ENCODE results near the gene PRIMA1. TPM values are rescaled to one million over a fixed set of nuclear protein-coding genes. Genes with fewer than 3 reads are reported as not detected.

The PRIMA1 gene
- total RNA-seq, 2 donors from 2014 or later: 10.0 to 20.8 TPM

DNA sequence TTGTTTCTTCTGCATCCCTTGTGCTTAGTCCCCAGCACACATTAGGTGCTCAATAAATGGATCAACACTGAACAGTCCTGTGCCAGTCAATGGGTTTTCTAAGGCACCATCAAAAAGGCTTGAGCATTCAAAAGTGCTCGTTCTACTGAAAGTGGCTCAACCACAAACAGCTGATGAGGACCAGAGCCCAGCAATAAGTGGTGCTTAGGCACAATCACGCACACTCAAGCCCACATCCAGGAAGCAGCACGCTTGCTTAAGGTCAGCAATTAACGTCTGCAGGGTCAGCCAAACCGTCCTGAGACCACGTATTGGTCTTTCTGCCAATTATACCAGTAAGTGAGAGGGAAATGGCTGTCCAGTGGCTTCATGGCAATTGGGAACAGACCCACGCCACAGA, 56.5 kb downstream of the PRIMA1 start:
- 91 to 95% methylated on average over 7 of the region's 7 CpGs for WGBS, 2 experiments (ENCODE audit: insufficient coverage in 1 of 2, insufficient read length in 1 of 2)
- no peak for DNase-seq
- Mint-ChIP-seq H3K9me3 (no peaks in the 10 kb centered on the region), H3K27ac (no peak overlapping the region), H3K27me3 (ENCODE audit: insufficient read depth) (no peaks in the 10 kb centered on the region), H3K4me3 (no peak overlapping the region), H3K4me1 (peaks cover 4% of the 10 kb centered on the region), H3K36me3 (ENCODE audit: low read depth) (peaks cover 62% of the 10 kb centered on the region)
- no peaks in the 10 kb centered on the region for H3K9me3 ChIP-seq (ENCODE audit: control insufficient read depth, low read length)
- H3K9ac ChIP-seq (ENCODE audit: extremely low read depth, low read length, poor library complexity, severe bottlenecking): no peak overlapping the region
- H3K36me3 ChIP-seq (ENCODE audit: control insufficient read depth, insufficient read depth, low read length): peaks cover 17% of the 10 kb centered on the region
- H3K4me1 ChIP-seq (ENCODE audit: control insufficient read depth, insufficient read depth, low read length): no peaks in the 10 kb centered on the region
- no peaks in the 10 kb centered on the region for H3K27me3 ChIP-seq (ENCODE audit: control insufficient read depth, insufficient read depth, low read length, poor library complexity, severe bottlenecking)
- TF ChIP-seq, protein P1, sequence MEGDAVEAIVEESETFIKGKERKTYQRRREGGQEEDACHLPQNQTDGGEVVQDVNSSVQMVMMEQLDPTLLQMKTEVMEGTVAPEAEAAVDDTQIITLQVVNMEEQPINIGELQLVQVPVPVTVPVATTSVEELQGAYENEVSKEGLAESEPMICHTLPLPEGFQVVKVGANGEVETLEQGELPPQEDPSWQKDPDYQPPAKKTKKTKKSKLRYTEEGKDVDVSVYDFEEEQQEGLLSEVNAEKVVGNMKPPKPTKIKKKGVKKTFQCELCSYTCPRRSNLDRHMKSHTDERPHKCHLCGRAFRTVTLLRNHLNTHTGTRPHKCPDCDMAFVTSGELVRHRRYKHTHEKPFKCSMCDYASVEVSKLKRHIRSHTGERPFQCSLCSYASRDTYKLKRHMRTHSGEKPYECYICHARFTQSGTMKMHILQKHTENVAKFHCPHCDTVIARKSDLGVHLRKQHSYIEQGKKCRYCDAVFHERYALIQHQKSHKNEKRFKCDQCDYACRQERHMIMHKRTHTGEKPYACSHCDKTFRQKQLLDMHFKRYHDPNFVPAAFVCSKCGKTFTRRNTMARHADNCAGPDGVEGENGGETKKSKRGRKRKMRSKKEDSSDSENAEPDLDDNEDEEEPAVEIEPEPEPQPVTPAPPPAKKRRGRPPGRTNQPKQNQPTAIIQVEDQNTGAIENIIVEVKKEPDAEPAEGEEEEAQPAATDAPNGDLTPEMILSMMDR (conservative IDR thresholded peaks at IDR 0.05): no peak
- no peak overlapping the region for H3K27ac ChIP-seq (ENCODE audit: low read depth, low read length)
- no peak overlapping the region for H3K4me3 ChIP-seq (ENCODE audit: low read length)

GRCh38 chr14:93729993-93730392, 58.3 kb downstream of the PRIMA1 start:
- Mint-ChIP-seq H3K27ac (no peak overlapping the region), H3K27me3 (ENCODE audit: insufficient read depth) (no peaks in the 10 kb centered on the region), H3K4me3 (no peak overlapping the region), H3K4me1 (peaks cover 4% of the 10 kb centered on the region), H3K9me3 (no peaks in the 10 kb centered on the region), H3K36me3 (ENCODE audit: low read depth) (peaks cover 49% of the 10 kb centered on the region)
- whole genome bisulfite sequencing, 2 experiments (ENCODE audit: insufficient coverage in 1 of 2, insufficient read length in 1 of 2): 93 to 99% methylated on average over 6 to 10 of the region's 10 CpGs
- TF ChIP-seq, protein P1 (conservative IDR thresholded peaks at IDR 0.05): no peak
- no peaks in the 10 kb centered on the region for H3K27me3 ChIP-seq (ENCODE audit: control insufficient read depth, insufficient read depth, low read length, poor library complexity, severe bottlenecking)
- H3K36me3 ChIP-seq (ENCODE audit: control insufficient read depth, insufficient read depth, low read length): peaks cover 11% of the 10 kb centered on the region
- no peak overlapping the region for H3K4me3 ChIP-seq (ENCODE audit: low read length)
- no peak overlapping the region for H3K27ac ChIP-seq (ENCODE audit: low read depth, low read length)
- DNase-seq: no peak
- no peaks in the 10 kb centered on the region for H3K4me1 ChIP-seq (ENCODE audit: control insufficient read depth, insufficient read depth, low read length)
- no peaks in the 10 kb centered on the region for H3K9me3 ChIP-seq (ENCODE audit: control insufficient read depth, low read length)
- no peak overlapping the region for H3K9ac ChIP-seq (ENCODE audit: extremely low read depth, low read length, poor library complexity, severe bottlenecking)

GRCh38 chr14:93728651-93729016, 59.7 kb downstream of the PRIMA1 start:
- no peaks in the 10 kb centered on the region for H3K4me1 ChIP-seq (ENCODE audit: control insufficient read depth, insufficient read depth, low read length)
- Mint-ChIP-seq H3K9me3 (no peaks in the 10 kb centered on the region), H3K4me1 (peaks cover 4% of the 10 kb centered on the region), H3K27me3 (ENCODE audit: insufficient read depth) (no peaks in the 10 kb centered on the region), H3K4me3 (no peak overlapping the region), H3K27ac (no peak overlapping the region), H3K36me3 (ENCODE audit: low read depth) (peaks cover 41% of the 10 kb centered on the region)
- TF ChIP-seq, protein P1 (conservative IDR thresholded peaks at IDR 0.05): no peak
- no peaks in the 10 kb centered on the region for H3K27me3 ChIP-seq (ENCODE audit: control insufficient read depth, insufficient read depth, low read length, poor library complexity, severe bottlenecking)
- no peak for DNase-seq
- H3K9ac ChIP-seq (ENCODE audit: extremely low read depth, low read length, poor library complexity, severe bottlenecking): no peak overlapping the region
- WGBS, 2 experiments (ENCODE audit: insufficient coverage in 1 of 2, insufficient read length in 1 of 2): 89 to 98% methylated on average over 6 to 8 of the region's 8 CpGs
- no peaks in the 10 kb centered on the region for H3K9me3 ChIP-seq (ENCODE audit: control insufficient read depth, low read length)
- H3K4me3 ChIP-seq (ENCODE audit: low read length): no peak overlapping the region
- peaks cover 11% of the 10 kb centered on the region for H3K36me3 ChIP-seq (ENCODE audit: control insufficient read depth, insufficient read depth, low read length)
- no peak overlapping the region for H3K27ac ChIP-seq (ENCODE audit: low read depth, low read length)

Measured in endodermal cell (in vitro differentiated cells).